MCF 10A (cell line): ENCODE results near the gene ABCD2. TPM values are rescaled to one million over a fixed set of nuclear protein-coding genes. Genes with fewer than 3 reads are reported as not detected.
"Not testable (repeated sequence)": the region's sequence is repeated elsewhere in the genome, so short reads cannot be mapped to it uniquely, and the experiment has no call there.

Experiments
- BruUV-seq: library from RNA; stranded (reverse); fragments of 400-500 nt; replicated peaks from 2 replicates; lab custom pipeline; 2021; lab: Mats Ljungman, UMichigan
- CTCF ChIA-PET: fragments of 300-600 bp; sonication (Branson Sonifier 250); formaldehyde crosslinking; extraction: SDS; loops from one replicate; lab custom pipeline; 2021; ENCODE audit warnings: antibody characterized with exemption, inconsistent platforms; lab: Yijun Ruan, JAX
- POLR2A ChIA-PET: fragments of 300-600, 350-650 bp; sonication (Branson Sonifier 250); formaldehyde crosslinking; extraction: SDS; loops from one replicate; lab custom pipeline; 2020; ENCODE audit warnings: antibody characterized with exemption, inconsistent platforms; lab: Yijun Ruan, JAX
- DNase-seq: peaks from one replicate; pipeline ENCODE4 v3.0.0-alpha.2; 2018; ENCODE audit not compliant: unreplicated experiment
- H3K27ac Mint-ChIP-seq: one replicate; pipeline ENCODE4 v1.8.0; 2022; ENCODE audit warnings: mild to moderate bottlenecking, low read depth, mixed read lengths; ENCODE audit not compliant: unreplicated experiment
- H3K27me3 Mint-ChIP-seq: one replicate; pipeline ENCODE4 v1.8.0; 2022; ENCODE audit warnings: mixed read lengths; ENCODE audit not compliant: insufficient read depth, unreplicated experiment
- H3K36me3 Mint-ChIP-seq: one replicate; pipeline ENCODE4 v1.8.0; 2022; ENCODE audit warnings: mild to moderate bottlenecking, moderate library complexity, mixed read lengths; ENCODE audit not compliant: insufficient read depth, unreplicated experiment
- H3K4me1 Mint-ChIP-seq: one replicate; pipeline ENCODE4 v1.8.0; 2022; ENCODE audit warnings: mixed read lengths; ENCODE audit not compliant: insufficient read depth, unreplicated experiment
- H3K4me3 Mint-ChIP-seq: one replicate; pipeline ENCODE4 v1.8.0; 2022; ENCODE audit warnings: mild to moderate bottlenecking, moderate library complexity, mixed read lengths; ENCODE audit not compliant: unreplicated experiment
- H3K9me3 Mint-ChIP-seq: one replicate; pipeline ENCODE4 v1.8.0; 2022; ENCODE audit warnings: mixed read lengths; ENCODE audit not compliant: unreplicated experiment
- intact Hi-C: fragments of 100-400 bp; cut with micrococcal nuclease; formaldehyde crosslinking; loops from 2 replicates; pipeline ENCODE4 v1.14.1; 2022
- total RNA-seq: library from RNA; stranded (reverse); gene quantifications from 2 replicates; pipeline ENCODE4 v1.2.3, GENCODE V29; 2022
- TF ChIP-seq, protein P1 (sequence below): fragments of 200-600 bp; IDR thresholded peaks from one replicate; pipeline ENCODE4 v1.8.0; 2022; ENCODE audit warnings: antibody characterized with exemption, mild to moderate bottlenecking; ENCODE audit not compliant: unreplicated experiment

The ABCD2 gene
- total RNA-seq, 1 experiment from 2014 or later: 0.42 TPM

GRCh38 chr12:39572551-39572950, 47.1 kb downstream of the ABCD2 start:
- ChIA-PET CTCF (no interaction called here), POLR2A (interaction anchor here (0.9 kb wide), 1 partner anchor 589 kb away, joined by 3 read pairs; no protein-coding TSS in a partner anchor)
- no TSS peak for BruUV-seq
- intact Hi-C loops: no loop called here
- Mint-ChIP-seq H3K9me3 (no peaks in the 10 kb centered on the region), H3K4me1 (no peaks in the 10 kb centered on the region), H3K27ac (no peak overlapping the region), H3K36me3 (no peaks in the 10 kb centered on the region), H3K27me3 (no peaks in the 10 kb centered on the region), H3K4me3 (no peak overlapping the region)
- TF ChIP-seq, protein P1, sequence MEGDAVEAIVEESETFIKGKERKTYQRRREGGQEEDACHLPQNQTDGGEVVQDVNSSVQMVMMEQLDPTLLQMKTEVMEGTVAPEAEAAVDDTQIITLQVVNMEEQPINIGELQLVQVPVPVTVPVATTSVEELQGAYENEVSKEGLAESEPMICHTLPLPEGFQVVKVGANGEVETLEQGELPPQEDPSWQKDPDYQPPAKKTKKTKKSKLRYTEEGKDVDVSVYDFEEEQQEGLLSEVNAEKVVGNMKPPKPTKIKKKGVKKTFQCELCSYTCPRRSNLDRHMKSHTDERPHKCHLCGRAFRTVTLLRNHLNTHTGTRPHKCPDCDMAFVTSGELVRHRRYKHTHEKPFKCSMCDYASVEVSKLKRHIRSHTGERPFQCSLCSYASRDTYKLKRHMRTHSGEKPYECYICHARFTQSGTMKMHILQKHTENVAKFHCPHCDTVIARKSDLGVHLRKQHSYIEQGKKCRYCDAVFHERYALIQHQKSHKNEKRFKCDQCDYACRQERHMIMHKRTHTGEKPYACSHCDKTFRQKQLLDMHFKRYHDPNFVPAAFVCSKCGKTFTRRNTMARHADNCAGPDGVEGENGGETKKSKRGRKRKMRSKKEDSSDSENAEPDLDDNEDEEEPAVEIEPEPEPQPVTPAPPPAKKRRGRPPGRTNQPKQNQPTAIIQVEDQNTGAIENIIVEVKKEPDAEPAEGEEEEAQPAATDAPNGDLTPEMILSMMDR: no peak
- no peak for DNase-seq

DNA sequence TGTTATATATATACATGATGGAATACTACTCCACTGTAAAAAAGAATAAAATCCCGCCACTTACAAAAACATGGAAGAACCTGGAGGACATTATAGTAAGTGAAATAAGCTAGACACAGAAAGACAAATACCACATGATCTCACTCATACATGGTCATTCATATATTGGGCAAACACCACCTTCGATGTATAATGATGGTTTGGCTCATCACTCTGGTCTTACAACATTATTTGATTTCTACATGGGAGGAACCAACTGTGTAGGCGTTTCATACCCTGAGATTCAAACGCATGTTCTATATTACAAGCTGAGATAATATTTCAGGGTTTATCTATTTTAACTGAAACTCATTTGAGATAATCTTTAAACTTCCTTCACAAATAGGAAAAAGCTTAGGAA, 48.3 kb downstream of the ABCD2 start:
- TF ChIP-seq, protein P1: no peak
- Mint-ChIP-seq H3K4me3 (no peak overlapping the region), H3K36me3 (no peaks in the 10 kb centered on the region), H3K4me1 (no peaks in the 10 kb centered on the region), H3K9me3 (no peaks in the 10 kb centered on the region), H3K27ac (no peak overlapping the region), H3K27me3 (no peaks in the 10 kb centered on the region)
- peak; percentile 24 for DNase-seq
- CTCF ChIA-PET: interaction anchor here (0.6 kb wide), 1 partner anchor 124 kb away, joined by 3 read pairs; no protein-coding TSS in a partner anchor
- POLR2A ChIA-PET: interaction anchor here (0.7 kb wide), 3 partner anchors 56 to 128 kb away, joined by 3 to 4 read pairs (median 3); partner anchors contain the start of gene KIF21A
- intact Hi-C loops: no loop called here
- BruUV-seq: no TSS peak

DNA sequence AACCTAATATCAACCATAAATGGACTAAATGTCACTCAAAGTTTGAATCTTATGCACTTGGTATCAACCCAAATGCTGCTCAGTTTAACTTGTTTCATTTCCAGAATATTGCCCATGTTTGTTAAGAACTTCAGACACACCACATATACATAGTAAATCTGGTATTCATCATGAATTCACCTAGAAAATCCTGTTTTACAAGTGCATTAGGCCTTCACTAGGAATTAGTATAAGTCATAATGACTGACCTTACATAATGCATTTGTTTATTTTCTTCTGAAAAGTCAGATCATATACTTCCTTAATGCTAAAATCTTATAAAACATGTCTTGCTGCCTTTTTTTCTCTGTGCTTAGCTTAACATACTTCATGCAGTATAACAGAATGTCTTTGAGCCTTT, 66.1 kb downstream of the ABCD2 start:
- Mint-ChIP-seq H3K27ac (no peak overlapping the region), H3K27me3 (no peaks in the 10 kb centered on the region), H3K4me1 (no peaks in the 10 kb centered on the region), H3K9me3 (peaks cover 11% of the 10 kb centered on the region), H3K36me3 (no peaks in the 10 kb centered on the region), H3K4me3 (no peak overlapping the region)
- ChIA-PET CTCF (no interaction called here), POLR2A (no interaction called here)
- DNase-seq: no peak
- TF ChIP-seq, protein P1: no peak
- no TSS peak for BruUV-seq
- intact Hi-C loops: no loop called here

DNA sequence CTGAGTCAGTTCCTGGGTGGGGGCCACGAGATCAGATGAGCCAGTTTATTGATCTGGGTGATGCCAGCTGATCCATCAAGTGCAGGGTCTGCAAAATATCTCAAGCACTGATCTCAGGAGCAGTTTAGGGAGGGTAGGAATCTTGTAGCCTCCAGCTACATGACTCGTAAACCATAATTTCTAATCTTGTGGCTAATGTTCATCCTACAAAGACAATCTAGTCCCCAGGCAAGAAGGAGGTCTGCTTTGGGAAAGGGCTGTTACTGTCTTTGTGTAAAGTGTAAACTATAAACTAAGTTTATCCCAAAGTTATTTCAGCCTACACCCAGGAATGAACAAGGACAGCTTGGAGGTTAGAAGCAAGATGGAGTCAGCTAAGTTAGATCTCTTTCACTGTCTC, 75.4 kb downstream of the ABCD2 start:
- H3K36me3 Mint-ChIP-seq, H3K9me3 Mint-ChIP-seq, DNase-seq, H3K27me3 Mint-ChIP-seq, POLR2A ChIA-PET, H3K27ac Mint-ChIP-seq, H3K4me1 Mint-ChIP-seq, BruUV-seq, CTCF ChIA-PET, H3K4me3 Mint-ChIP-seq, intact Hi-C loops: not testable (repeated sequence)

DNA sequence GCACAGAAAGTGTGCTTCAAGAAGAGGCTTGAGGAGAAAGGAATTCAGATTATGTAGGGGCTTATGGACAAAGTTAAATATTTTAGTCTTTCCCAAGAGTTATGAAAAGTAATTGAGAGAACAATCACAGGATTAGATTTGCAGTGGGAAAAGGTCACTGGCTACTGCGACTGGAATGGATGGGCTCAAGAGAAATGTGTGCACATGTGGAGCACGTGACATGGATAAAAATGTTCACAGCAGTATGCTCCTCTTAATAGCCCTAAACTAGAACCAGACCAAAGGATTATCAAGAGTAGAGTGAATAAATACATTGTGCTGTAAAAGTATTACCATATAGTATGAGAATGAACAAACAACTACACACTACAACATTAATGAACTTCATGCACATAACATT, 78.1 kb downstream of the ABCD2 start:
- intact Hi-C loops: no loop called here
- POLR2A ChIA-PET: no interaction called here
- BruUV-seq: no TSS peak

More for the DNA sequence above, 78.1 kb downstream of the ABCD2 start:
- H3K27me3 Mint-ChIP-seq: no peaks in the 10 kb centered on the region
- H3K27ac Mint-ChIP-seq: no peak overlapping the region
- H3K36me3 Mint-ChIP-seq: peaks cover 13% of the 10 kb centered on the region
- no peak for DNase-seq
- peaks cover 2% of the 10 kb centered on the region for H3K9me3 Mint-ChIP-seq
- TF ChIP-seq, protein P1: no peak
- CTCF ChIA-PET: no interaction called here
- H3K4me1 Mint-ChIP-seq: no peaks in the 10 kb centered on the region
- no peak overlapping the region for H3K4me3 Mint-ChIP-seq
